OCI-LY1 (cell line): ENCODE results near the gene ARMC6.
A peak's percentile ranks its signal among the peaks of the same experiment; 100 is the strongest.

Experiments used
- H2AFZ ChIP-seq: fragments of 200-600 bp; sonication (generic), shearing (Covaris generic); 2 replicates; pipeline ENCODE4 v1.6.0; 2014; ENCODE audit warnings: antibody characterized with exemption, mild to moderate bottlenecking, low read length
- H3F3A ChIP-seq: fragments of 200-600 bp; sonication (generic), shearing (Covaris generic); 2 replicates; pipeline ENCODE4 v1.6.0; 2014; ENCODE audit warnings: mild to moderate bottlenecking, antibody characterized with exemption, low read length, moderate library complexity; ENCODE audit not compliant: insufficient read depth
- H3K27ac ChIP-seq: fragments of 200-600 bp; sonication (generic); 2 replicates; pipeline ENCODE4 v1.5.1; 2014; ENCODE audit warnings: low read length, mixed run types, mild to moderate bottlenecking, low read depth; ENCODE audit not compliant: poor library complexity, severe bottlenecking
- H3K27me3 ChIP-seq: fragments of 200-600 bp; sonication (generic); 2 replicates; pipeline ENCODE4 v1.6.0; 2014; ENCODE audit warnings: antibody characterized with exemption, mild to moderate bottlenecking, low read length, moderate library complexity; ENCODE audit not compliant: insufficient read depth
- H3K36me3 ChIP-seq: fragments of 200-600 bp; sonication (generic); 2 replicates; pipeline ENCODE4 v1.6.1; 2014; ENCODE audit warnings: mild to moderate bottlenecking, antibody characterized with exemption, low read length, moderate library complexity, mixed read lengths; ENCODE audit not compliant: insufficient read depth
- H3K4me1 ChIP-seq: fragments of 200-600 bp; sonication (generic); 2 replicates; pipeline ENCODE4 v1.5.1; 2014; ENCODE audit warnings: mild to moderate bottlenecking, low read length, moderate library complexity; ENCODE audit not compliant: insufficient read depth, severe bottlenecking
- H3K4me2 ChIP-seq: fragments of 200-600 bp; sonication (generic), shearing (Covaris generic); 2 replicates; pipeline ENCODE4 v1.6.1; 2014; ENCODE audit warnings: low read length
- H3K4me3 ChIP-seq: fragments of 200-600 bp; sonication (generic); 2 replicates; pipeline ENCODE4 v1.5.1; 2014; ENCODE audit warnings: low read length, low read depth, mild to moderate bottlenecking, mixed read lengths; ENCODE audit not compliant: poor library complexity, severe bottlenecking
- H3K79me2 ChIP-seq: fragments of 200-600 bp; shearing (Covaris generic); 2 replicates; pipeline ENCODE4 v1.6.1; 2016; ENCODE audit warnings: mixed run types, low read length, mixed read lengths; ENCODE audit not compliant: insufficient read depth
- H3K9ac ChIP-seq: fragments of 200-600 bp; sonication (generic), shearing (Covaris generic); 2 replicates; pipeline ENCODE4 v1.6.1; 2014; ENCODE audit warnings: mild to moderate bottlenecking, low read length, mixed read lengths
- H3K9me2 ChIP-seq: fragments of 200-600 bp; sonication (generic), shearing (Covaris generic); 2 replicates; pipeline ENCODE4 v1.6.1; 2014; ENCODE audit warnings: low read depth, mild to moderate bottlenecking, low read length, mixed read lengths
- H3K9me3 ChIP-seq: fragments of 200-600 bp; shearing (Covaris generic); 2 replicates; pipeline ENCODE4 v1.6.1; 2014; ENCODE audit warnings: low read length, mixed read lengths
- H4K20me1 ChIP-seq: fragments of 200-600 bp; sonication (generic), shearing (Covaris generic); 2 replicates; pipeline ENCODE4 v1.6.0; 2016; ENCODE audit warnings: mild to moderate bottlenecking, low read length; ENCODE audit not compliant: insufficient read depth
- CTCF ChIP-seq: fragments of 200-600 bp; sonication (generic), shearing (Covaris generic); IDR thresholded peaks from 2 replicates; pipeline ENCODE4 v1.5.1; 2017; ENCODE audit warnings: mild to moderate bottlenecking, antibody characterized with exemption, low read length, moderate library complexity, mixed read lengths
- EZH2 ChIP-seq: fragments of 200-600 bp; sonication (generic), shearing (Covaris generic); IDR thresholded peaks from 2 replicates; pipeline ENCODE4 v1.8.0; 2017; ENCODE audit warnings: borderline replicate concordance, mixed run types, mild to moderate bottlenecking, antibody characterized with exemption, low read length, moderate library complexity, mixed read lengths

ARMC6 gene

GRCh38 chr19:19053508-19054314 is 20.3 kb downstream of the ARMC6 start:
- peaks cover 91% of the 10 kb centered on the region for H3K36me3 ChIP-seq

GRCh38 chr19:19054315-19054938 is 21.0 kb downstream of the ARMC6 start:
- no peaks in the 10 kb centered on the region for H3K9me2 ChIP-seq
- H3K9ac ChIP-seq = no peak overlapping the region
- H4K20me1 ChIP-seq = no peaks in the 10 kb centered on the region
- H2AFZ ChIP-seq = no peak overlapping the region
- H3K4me1 ChIP-seq = no peaks in the 10 kb centered on the region
- H3K4me2 ChIP-seq = no peak overlapping the region
- no peak overlapping the region for H3K4me3 ChIP-seq
- H3K79me2 ChIP-seq = no peaks in the 10 kb centered on the region
- H3K27ac ChIP-seq = no peak overlapping the region
- no peaks in the 10 kb centered on the region for H3K27me3 ChIP-seq
- H3K36me3 ChIP-seq = peaks cover 91% of the 10 kb centered on the region
- H3F3A ChIP-seq = no peaks in the 10 kb centered on the region
- no peak for TF ChIP-seq EZH2
- no peak for TF ChIP-seq CTCF
- no peaks in the 10 kb centered on the region for H3K9me3 ChIP-seq

More at GRCh38 chr19:19053508-19054314, 20.3 kb downstream of the ARMC6 start:
- Histone ChIP-seq H3K4me2 (no peak overlapping the region), H3K9me2 (no peaks in the 10 kb centered on the region), H3F3A (no peaks in the 10 kb centered on the region), H2AFZ (no peak overlapping the region), H3K4me3 (no peak overlapping the region), H3K79me2 (no peaks in the 10 kb centered on the region), H3K27ac (no peak overlapping the region), H3K9ac (no peak overlapping the region), H3K9me3 (no peaks in the 10 kb centered on the region), H4K20me1 (no peaks in the 10 kb centered on the region), H3K4me1 (no peaks in the 10 kb centered on the region), H3K27me3 (no peaks in the 10 kb centered on the region)
- no peak for TF ChIP-seq EZH2
- TF ChIP-seq CTCF = peak; percentile 78

GRCh38 chr19:19054939-19055440 is 21.6 kb downstream of the ARMC6 start:
- no peaks in the 10 kb centered on the region for H3K79me2 ChIP-seq
- no peak overlapping the region for H3K4me2 ChIP-seq
- no peak overlapping the region for H3K27ac ChIP-seq
- H3K9me3 ChIP-seq = no peaks in the 10 kb centered on the region
- H3K9me2 ChIP-seq = no peaks in the 10 kb centered on the region
- H3K4me3 ChIP-seq = no peak overlapping the region
- H3K4me1 ChIP-seq = no peaks in the 10 kb centered on the region
- H4K20me1 ChIP-seq = no peaks in the 10 kb centered on the region
- TF ChIP-seq CTCF (no peak), EZH2 (no peak)
- H3K36me3 ChIP-seq = peaks cover 87% of the 10 kb centered on the region
- no peak overlapping the region for H3K9ac ChIP-seq
- no peaks in the 10 kb centered on the region for H3F3A ChIP-seq
- no peaks in the 10 kb centered on the region for H3K27me3 ChIP-seq
- H2AFZ ChIP-seq = no peak overlapping the region
